Astrocyte (in vitro differentiated cells and primary cell): ENCODE measurements around the gene GALNT2. TPM values are rescaled to one million over a fixed set of nuclear protein-coding genes. Genes with fewer than 3 reads are reported as not detected.
A peak's percentile ranks its signal among the peaks of the same experiment; 100 is the strongest.

Experiments used
- DNase-seq: peaks from one replicate; pipeline ENCODE4 v3.0.0-alpha.2; 2010; ENCODE audit warnings: low read depth
- FAIRE-seq: peaks from 2 replicates; lab custom pipeline; 2011; peaks lifted over from hg19 to GRCh38; lab: Jason Lieb, UNC
- H2AFZ ChIP-seq: 2 replicates; pipeline ENCODE4 v1.6.0; 2012; ENCODE audit warnings: low read depth, low read length, inconsistent platforms
- H3K27ac ChIP-seq: 2 replicates; pipeline ENCODE4 v1.5.1; 2011; ENCODE audit warnings: low read depth, low read length, inconsistent platforms
- H3K27me3 ChIP-seq: 2 replicates; pipeline ENCODE4 v1.6.0; 2011; ENCODE audit warnings: low read length, inconsistent platforms; ENCODE audit not compliant: insufficient read depth
- H3K36me3 ChIP-seq: 2 replicates; pipeline ENCODE4 v1.5.1; 2011; ENCODE audit warnings: low read length, inconsistent platforms; ENCODE audit not compliant: insufficient read depth
- H3K4me1 ChIP-seq: 2 replicates; pipeline ENCODE4 v1.5.1; 2011; ENCODE audit warnings: low read length, inconsistent platforms; ENCODE audit not compliant: insufficient read depth
- H3K4me2 ChIP-seq: 2 replicates; pipeline ENCODE4 v1.6.0; 2012; ENCODE audit warnings: low read length, inconsistent platforms
- H3K4me3 ChIP-seq: 2 replicates; pipeline ENCODE4 v1.5.1; 2011; ENCODE audit warnings: low read depth, mild to moderate bottlenecking, low read length, inconsistent platforms; ENCODE audit not compliant: insufficient read depth
- H3K79me2 ChIP-seq: 2 replicates; pipeline ENCODE4 v1.6.0; 2012; ENCODE audit warnings: mild to moderate bottlenecking, low read length, inconsistent platforms; ENCODE audit not compliant: insufficient read depth
- H3K9ac ChIP-seq: 2 replicates; pipeline ENCODE4 v1.6.0; 2012; ENCODE audit warnings: mild to moderate bottlenecking, low read length, inconsistent platforms
- H3K9me3 ChIP-seq: 2 replicates; pipeline ENCODE4 v1.5.1; 2012; ENCODE audit warnings: low read depth, mild to moderate bottlenecking, low read length, inconsistent platforms; ENCODE audit not compliant: insufficient read depth
- H4K20me1 ChIP-seq: 2 replicates; pipeline ENCODE4 v1.6.0; 2012; ENCODE audit warnings: low read length, inconsistent platforms; ENCODE audit not compliant: insufficient read depth
- H3K27ac Mint-ChIP-seq: one replicate; pipeline ENCODE4 v1.8.0; 2021; ENCODE audit warnings: mild to moderate bottlenecking, mixed read lengths; ENCODE audit not compliant: unreplicated experiment
- H3K27me3 Mint-ChIP-seq: one replicate; pipeline ENCODE4 v1.8.0; 2021; ENCODE audit warnings: low read depth, mixed read lengths; ENCODE audit not compliant: unreplicated experiment
- H3K36me3 Mint-ChIP-seq: one replicate; pipeline ENCODE4 v1.8.0; 2021; ENCODE audit warnings: low read depth, mixed read lengths; ENCODE audit not compliant: unreplicated experiment
- H3K4me1 Mint-ChIP-seq: one replicate; pipeline ENCODE4 v1.8.0; 2021; ENCODE audit warnings: low read depth, mixed read lengths; ENCODE audit not compliant: unreplicated experiment
- H3K4me3 Mint-ChIP-seq: one replicate; pipeline ENCODE4 v1.8.0; 2021; ENCODE audit warnings: mild to moderate bottlenecking, moderate library complexity, mixed read lengths; ENCODE audit not compliant: unreplicated experiment
- H3K9me3 Mint-ChIP-seq: one replicate; pipeline ENCODE4 v1.8.0; 2021; ENCODE audit warnings: mild to moderate bottlenecking, mixed read lengths; ENCODE audit not compliant: unreplicated experiment
- EZH2 ChIP-seq: IDR thresholded peaks from 2 replicates; pipeline ENCODE4 v1.6.1; 2012; ENCODE audit warnings: mild to moderate bottlenecking, low read length, inconsistent platforms; ENCODE audit not compliant: insufficient read depth
- total RNA-seq: library from RNA; stranded (reverse); gene quantifications from 2 replicates; pipeline ENCODE4 v1.2.1, GENCODE V29; 2021
- TF ChIP-seq, protein P1 (sequence below): IDR thresholded peaks from 2 replicates; pipeline ENCODE4 v1.5.1; 2011; ENCODE audit warnings: low read depth, mild to moderate bottlenecking, inconsistent platforms, low read length, moderate library complexity; ENCODE audit not compliant: insufficient read depth

Gene GALNT2
- total RNA-seq, 1 donor from 2014 or later = 507 TPM

DNA sequence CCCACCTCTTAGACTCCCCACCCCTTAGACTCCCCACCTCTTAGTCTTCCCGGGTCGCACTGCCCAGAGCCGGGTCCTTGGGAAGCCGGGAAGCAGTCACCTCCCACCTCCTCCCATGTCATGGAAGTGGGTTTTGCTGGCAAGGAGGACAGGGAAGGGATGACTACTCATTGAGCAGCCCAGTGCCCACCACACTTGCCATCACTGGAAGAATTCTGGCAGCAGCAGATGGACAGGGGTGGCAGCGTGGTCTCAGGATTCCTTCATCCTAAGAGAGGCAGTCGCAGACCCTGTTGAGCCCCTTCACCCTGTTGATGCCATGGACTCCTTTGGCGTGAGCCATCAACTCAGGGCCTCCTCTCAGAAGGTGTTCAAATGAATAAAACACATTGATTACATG is 218.3 kb downstream of the GALNT2 start:
- Histone ChIP-seq H3K9ac (no peak overlapping the region), H3K79me2 (no peaks in the 10 kb centered on the region), H3K27ac (no peak overlapping the region), H3K27me3 (no peaks in the 10 kb centered on the region), H3K4me3 (no peak overlapping the region), H3K9me3 (no peaks in the 10 kb centered on the region), H3K36me3 (no peaks in the 10 kb centered on the region), H2AFZ (no peak overlapping the region), H4K20me1 (no peaks in the 10 kb centered on the region), H3K4me2 (no peak overlapping the region), H3K4me1 (no peaks in the 10 kb centered on the region)
- Mint-ChIP-seq H3K4me3 (no peak overlapping the region), H3K4me1 (peaks cover 1% of the 10 kb centered on the region), H3K27ac (no peak overlapping the region), H3K9me3 (no peaks in the 10 kb centered on the region), H3K36me3 (peaks cover 25% of the 10 kb centered on the region), H3K27me3 (no peaks in the 10 kb centered on the region)
- FAIRE-seq (no peak), DNase-seq (no peak)
- TF ChIP-seq EZH2 = no peak
- TF ChIP-seq, protein P1, sequence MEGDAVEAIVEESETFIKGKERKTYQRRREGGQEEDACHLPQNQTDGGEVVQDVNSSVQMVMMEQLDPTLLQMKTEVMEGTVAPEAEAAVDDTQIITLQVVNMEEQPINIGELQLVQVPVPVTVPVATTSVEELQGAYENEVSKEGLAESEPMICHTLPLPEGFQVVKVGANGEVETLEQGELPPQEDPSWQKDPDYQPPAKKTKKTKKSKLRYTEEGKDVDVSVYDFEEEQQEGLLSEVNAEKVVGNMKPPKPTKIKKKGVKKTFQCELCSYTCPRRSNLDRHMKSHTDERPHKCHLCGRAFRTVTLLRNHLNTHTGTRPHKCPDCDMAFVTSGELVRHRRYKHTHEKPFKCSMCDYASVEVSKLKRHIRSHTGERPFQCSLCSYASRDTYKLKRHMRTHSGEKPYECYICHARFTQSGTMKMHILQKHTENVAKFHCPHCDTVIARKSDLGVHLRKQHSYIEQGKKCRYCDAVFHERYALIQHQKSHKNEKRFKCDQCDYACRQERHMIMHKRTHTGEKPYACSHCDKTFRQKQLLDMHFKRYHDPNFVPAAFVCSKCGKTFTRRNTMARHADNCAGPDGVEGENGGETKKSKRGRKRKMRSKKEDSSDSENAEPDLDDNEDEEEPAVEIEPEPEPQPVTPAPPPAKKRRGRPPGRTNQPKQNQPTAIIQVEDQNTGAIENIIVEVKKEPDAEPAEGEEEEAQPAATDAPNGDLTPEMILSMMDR = no peak

DNA sequence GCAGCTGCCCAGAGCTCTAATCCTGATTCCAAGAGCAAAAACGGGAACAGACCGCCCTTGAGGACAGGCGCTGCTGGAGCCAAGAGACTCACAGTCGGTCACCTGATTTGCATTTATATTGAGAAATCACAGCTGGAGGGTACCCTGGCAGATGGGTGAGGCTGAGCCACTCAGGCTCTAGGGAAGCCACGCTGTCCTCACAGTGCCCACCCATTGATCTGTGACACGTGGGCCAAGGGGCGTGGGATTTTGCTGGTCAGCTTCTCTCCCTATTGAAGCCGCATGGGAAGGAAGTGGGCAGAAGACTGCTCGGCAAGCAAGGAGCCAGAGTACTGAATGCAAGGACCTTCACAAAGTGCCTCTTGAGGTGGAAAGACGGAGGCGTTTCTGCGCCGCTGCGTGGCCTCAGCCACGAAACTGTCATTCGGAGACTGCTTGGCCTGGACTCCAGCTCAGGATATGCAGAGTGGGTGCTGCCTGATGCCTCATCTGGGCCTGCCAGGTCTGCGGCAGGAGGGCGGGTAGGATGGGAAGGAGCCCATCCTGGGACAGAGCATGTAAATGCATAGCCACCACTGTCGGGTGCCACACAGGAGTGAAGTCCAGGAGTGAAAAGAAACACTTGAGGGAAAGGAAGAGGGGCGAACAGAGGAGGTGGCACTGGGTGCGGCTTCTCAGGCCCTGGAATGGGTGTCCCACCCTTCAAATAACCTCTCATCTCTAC is 219.3 kb downstream of the GALNT2 start:
- peaks cover 6% of the 10 kb centered on the region for H3K27me3 Mint-ChIP-seq
- no peak overlapping the region for H3K4me3 Mint-ChIP-seq
- no peak overlapping the region for H2AFZ ChIP-seq
- H3K9ac ChIP-seq = no peak overlapping the region
- H3K36me3 Mint-ChIP-seq = peaks cover 22% of the 10 kb centered on the region
- H3K4me2 ChIP-seq = no peak overlapping the region
- no peaks in the 10 kb centered on the region for H4K20me1 ChIP-seq
- no peak overlapping the region for H3K4me3 ChIP-seq
- no peaks in the 10 kb centered on the region for H3K36me3 ChIP-seq
- H3K4me1 Mint-ChIP-seq = peaks cover 1% of the 10 kb centered on the region
- TF ChIP-seq EZH2 = no peak
- TF ChIP-seq, protein P1 = no peak
- FAIRE-seq (no peak), DNase-seq (no peak)
- no peaks in the 10 kb centered on the region for H3K9me3 Mint-ChIP-seq
- peak overlapping the region; percentile 77 for H3K27ac Mint-ChIP-seq
- no peak overlapping the region for H3K27ac ChIP-seq
- H3K27me3 ChIP-seq = no peaks in the 10 kb centered on the region
- no peaks in the 10 kb centered on the region for H3K79me2 ChIP-seq
- no peaks in the 10 kb centered on the region for H3K4me1 ChIP-seq
- H3K9me3 ChIP-seq = no peaks in the 10 kb centered on the region

- H3K27me3 Mint-ChIP-seq = peaks cover 9% of the 10 kb centered on the region
- Histone ChIP-seq H3K36me3 (no peaks in the 10 kb centered on the region), H3K4me1 (no peaks in the 10 kb centered on the region), H3K27ac (no peak overlapping the region), H3K79me2 (no peaks in the 10 kb centered on the region), H2AFZ (no peak overlapping the region), H4K20me1 (no peaks in the 10 kb centered on the region), H3K9ac (no peak overlapping the region), H3K4me3 (no peak overlapping the region), H3K4me2 (no peak overlapping the region), H3K27me3 (peaks cover under 1% of the 10 kb centered on the region), H3K9me3 (no peaks in the 10 kb centered on the region)
- DNase-seq (no peak), FAIRE-seq (no peak)
- no peaks in the 10 kb centered on the region for H3K9me3 Mint-ChIP-seq
- H3K4me3 Mint-ChIP-seq = no peak overlapping the region
- peaks cover 21% of the 10 kb centered on the region for H3K36me3 Mint-ChIP-seq
- peaks cover 1% of the 10 kb centered on the region for H3K4me1 Mint-ChIP-seq
- no peak overlapping the region for H3K27ac Mint-ChIP-seq
- TF ChIP-seq, protein P1 = no peak
- TF ChIP-seq EZH2 = no peak
These were observed 219.8 kb downstream of the GALNT2 start for GRCh38 chr1:230286890-230287269.
